HG03039 (cell line): ENCODE data around the gene KRT2.

ENCODE experiments used
- ATAC-seq: cut with Tn5 transposase; IDR thresholded peaks from one replicate; pipeline ENCODE4 v1.9.1; 2021; ENCODE audit warnings: mild to moderate bottlenecking, moderate library complexity; ENCODE audit not compliant: unreplicated experiment

KRT2 gene

GRCh38 chr12:52617403-52617785, 34.6 kb downstream of the KRT2 start:
- no peak for ATAC-seq

- ATAC-seq, result no peak
Observed at GRCh38 chr12:52616680-52617402, 35.2 kb downstream of the KRT2 start.

- no peak for ATAC-seq
Observed at GRCh38 chr12:52615912-52616311, 36.1 kb downstream of the KRT2 start.

DNA sequence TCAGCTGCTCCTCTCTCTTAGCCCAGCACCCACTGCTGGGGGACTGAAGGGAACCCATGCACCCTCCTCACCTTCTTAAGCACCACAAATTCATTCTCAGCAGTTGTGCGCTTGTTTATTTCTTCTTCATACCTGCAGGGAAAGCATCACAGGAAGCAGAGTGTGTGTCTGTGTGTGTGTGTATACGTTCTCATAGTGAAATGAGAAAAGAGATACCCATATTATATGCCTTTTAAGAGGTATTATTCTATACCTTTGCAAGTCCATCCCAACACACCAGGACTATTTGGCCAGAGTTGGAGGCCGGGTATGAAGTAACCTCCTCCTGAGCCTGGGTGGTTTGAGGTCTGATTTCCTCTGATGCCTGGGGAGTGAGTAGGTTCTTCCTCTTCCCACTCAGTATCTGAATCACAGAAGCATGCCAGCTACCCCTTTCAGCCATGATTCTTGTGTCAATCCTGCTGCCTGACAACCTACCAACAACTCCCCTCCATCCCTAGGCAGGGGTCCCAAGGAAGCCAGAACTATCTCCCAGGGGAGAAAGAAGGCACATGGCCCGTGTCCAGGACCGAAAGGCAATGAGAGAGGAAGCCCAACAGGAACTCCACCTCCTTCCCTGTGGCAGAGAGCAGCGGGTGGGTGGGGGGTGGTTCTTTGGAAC, 36.7 kb downstream of the KRT2 start:
- no peak for ATAC-seq

- ATAC-seq, result no peak
Observed at GRCh38 chr12:52614381-52615207, 37.4 kb downstream of the KRT2 start.

GRCh38 chr12:52613384-52614030, 38.5 kb downstream of the KRT2 start:
- ATAC-seq, result no peak

- ATAC-seq, result no peak
Observed at GRCh38 chr12:52612431-52613383, 39.3 kb downstream of the KRT2 start.

DNA sequence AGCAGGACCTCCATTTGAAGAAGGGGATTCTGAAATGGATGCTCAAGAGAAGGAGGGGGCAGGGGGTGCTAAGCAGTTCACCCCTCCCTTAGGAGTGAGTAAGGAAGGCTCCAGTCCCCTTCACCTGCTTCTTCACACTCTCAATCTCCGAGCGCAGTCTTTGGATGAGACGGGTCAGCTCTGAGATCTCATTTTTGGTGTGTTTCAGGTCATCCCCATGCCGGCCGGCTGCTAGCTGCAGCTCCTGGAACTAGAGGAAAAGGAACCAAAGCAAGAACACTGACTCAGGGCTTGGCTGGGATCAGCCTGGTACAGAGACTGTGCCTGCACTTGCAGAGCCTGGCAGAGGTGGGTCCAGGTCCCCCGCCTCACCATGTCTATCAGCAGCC, 40.9 kb downstream of the KRT2 start:
- no peak for ATAC-seq

DNA sequence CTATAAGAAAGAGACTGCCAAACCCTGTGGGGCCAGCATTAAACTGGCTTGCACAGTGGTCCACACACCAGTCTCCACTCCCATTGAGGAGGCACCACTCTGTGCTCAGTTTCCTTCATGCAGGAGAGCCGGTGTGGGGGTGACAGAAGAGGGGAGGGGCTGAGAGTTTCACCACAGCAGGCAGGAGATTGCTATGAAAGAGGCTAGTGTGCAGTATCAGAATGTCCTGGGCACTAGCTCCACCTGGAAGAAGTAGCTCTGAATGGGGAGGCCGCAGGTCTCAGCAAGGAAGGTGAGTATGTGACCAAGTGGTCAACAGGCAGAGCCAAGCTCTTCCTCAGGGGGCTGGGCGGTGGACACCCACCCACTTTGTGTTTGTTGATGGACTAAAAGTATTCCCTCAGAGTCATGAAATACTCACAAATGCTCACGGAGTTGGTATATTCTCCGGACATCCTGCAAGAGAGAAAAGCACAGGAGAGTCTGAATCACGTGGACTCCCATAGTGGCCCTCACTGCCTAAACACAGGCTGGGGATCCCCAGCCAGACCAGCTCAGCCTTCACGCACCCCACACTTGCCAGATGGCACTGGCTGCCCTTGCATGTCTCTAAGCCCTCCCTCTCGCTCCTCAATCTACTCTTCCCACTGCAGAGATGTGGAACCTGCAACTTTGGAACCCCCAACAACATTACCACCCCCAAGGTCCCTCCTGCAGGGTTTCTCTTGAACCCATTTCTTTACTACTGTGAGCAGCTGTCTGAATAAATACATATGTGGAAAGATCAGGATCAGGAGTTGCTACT, 43.0 kb downstream of the KRT2 start:
- ATAC-seq, result no peak

- no peak for ATAC-seq
Observed at GRCh38 chr12:52608161-52608560, 43.9 kb downstream of the KRT2 start.

- no peak for ATAC-seq
Observed at GRCh38 chr12:52607314-52607713, 44.7 kb downstream of the KRT2 start.

GRCh38 chr12:52606581-52607218, 45.3 kb downstream of the KRT2 start:
- no peak for ATAC-seq

GRCh38 chr12:52606096-52606495, 45.9 kb downstream of the KRT2 start:
- ATAC-seq, result no peak

- ATAC-seq, result no peak
Observed at GRCh38 chr12:52605542-52605941, 46.5 kb downstream of the KRT2 start.

GRCh38 chr12:52604859-52605258, 47.2 kb downstream of the KRT2 start:
- ATAC-seq, result no peak

DNA sequence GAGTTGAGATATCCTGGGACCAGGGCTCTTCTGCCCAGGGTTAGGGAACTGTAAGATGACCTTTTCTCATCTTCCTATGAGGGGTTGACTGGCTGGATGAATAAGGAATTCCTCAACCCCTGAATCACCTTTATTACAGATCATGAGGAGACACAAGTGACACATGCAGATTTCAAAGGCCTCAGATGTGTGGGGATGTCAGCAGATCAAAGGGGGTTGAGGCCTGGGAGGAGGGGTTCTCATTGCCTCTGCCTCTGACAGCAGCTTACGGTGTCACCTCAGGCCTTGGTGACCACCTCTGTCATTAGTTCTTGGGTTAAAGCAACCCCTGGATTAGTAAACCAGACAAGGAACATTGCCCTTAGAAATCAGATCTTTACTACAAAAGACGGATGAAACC, 48.7 kb downstream of the KRT2 start:
- no peak for ATAC-seq

DNA sequence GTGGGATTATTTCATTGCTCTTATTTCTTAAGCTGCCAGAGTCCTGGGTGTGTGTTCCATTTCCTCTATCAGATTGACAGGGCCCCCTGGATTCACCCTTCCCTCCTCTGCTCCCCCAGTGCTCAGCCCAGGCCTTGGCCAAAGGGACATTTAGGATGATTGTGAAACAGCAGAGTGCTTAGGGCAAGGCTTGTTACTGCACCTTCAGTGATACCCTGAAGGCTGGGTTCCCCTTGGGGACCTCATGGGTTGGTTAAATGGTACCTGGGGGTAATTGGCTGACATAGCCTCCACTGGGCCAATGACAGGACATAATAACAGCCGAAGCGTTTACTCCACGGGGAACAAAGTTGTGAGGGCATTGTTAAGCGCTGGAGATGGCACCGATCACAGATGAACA, 49.5 kb downstream of the KRT2 start:
- no peak for ATAC-seq

- no peak for ATAC-seq
Observed at GRCh38 chr12:52601671-52602070, 50.3 kb downstream of the KRT2 start.

DNA sequence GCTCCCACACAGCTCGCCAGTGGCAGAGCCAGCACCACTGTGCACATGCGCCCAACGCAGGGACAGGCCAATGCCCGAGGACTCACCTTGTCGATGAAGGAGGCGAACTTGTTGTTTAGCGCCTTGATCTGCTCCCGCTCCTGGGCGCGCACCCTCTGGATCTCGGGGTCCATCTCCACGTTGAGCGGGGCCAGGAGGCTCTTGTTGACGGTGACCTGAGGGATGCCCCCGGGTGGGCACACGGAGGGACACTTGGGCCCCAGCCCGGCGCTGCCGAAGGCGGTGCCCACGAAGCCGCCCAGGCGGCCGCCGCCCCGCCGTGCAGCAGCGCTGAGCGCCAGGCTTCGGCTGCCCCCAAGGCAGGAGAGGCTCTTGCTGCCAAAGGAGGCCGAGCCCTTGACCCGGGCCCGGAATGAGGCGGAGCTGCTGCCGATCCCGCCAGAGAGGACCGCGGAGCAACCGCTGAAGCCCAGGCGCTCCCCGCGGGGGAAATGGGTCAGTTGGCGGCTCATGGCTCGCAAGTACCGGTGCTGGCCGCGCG, 51.0 kb downstream of the KRT2 start, which contains the start of gene KRT72:
Gene KRT72 (minus strand): TSS at position 523 of the 541 bp plus-strand sequence. CDS start 11 bp downstream, at position 512.
- no peak for ATAC-seq
